Neural cell (in vitro differentiated cells): ENCODE results near the gene VSTM4. TPM values are rescaled to one million over a fixed set of nuclear protein-coding genes. Genes with fewer than 3 reads are reported as not detected.

Source experiments
- H2AFZ ChIP-seq: fragments of 200-600, 300-800 bp; sonication (generic), shearing (Covaris generic); 2 replicates; pipeline ENCODE4 v1.6.0; 2014; ENCODE audit warnings: low read depth, mild to moderate bottlenecking, antibody characterized with exemption, low read length, moderate library complexity
- H3F3A ChIP-seq: fragments of 200-600 bp; shearing (Covaris generic); 2 replicates; pipeline ENCODE4 v1.6.1; 2016; ENCODE audit warnings: mild to moderate bottlenecking, moderate library complexity, mixed read lengths, antibody characterized with exemption, low read length; ENCODE audit not compliant: insufficient read depth, poor library complexity, severe bottlenecking
- H3K27ac ChIP-seq: fragments of 200-600, 300-800 bp; sonication (generic), shearing (Covaris generic); 2 replicates; pipeline ENCODE4 v1.5.1; 2014; ENCODE audit warnings: mild to moderate bottlenecking, low read length, moderate library complexity
- H3K27me3 ChIP-seq: fragments of 300-800, 200-600 bp; sonication (generic), shearing (Covaris generic); 2 replicates; pipeline ENCODE4 v1.6.0; 2014; ENCODE audit warnings: mild to moderate bottlenecking, low read depth, low read length, moderate library complexity; ENCODE audit not compliant: insufficient read depth
- H3K36me3 ChIP-seq: fragments of 300-800, 200-600 bp; sonication (generic), shearing (Covaris generic); 2 replicates; pipeline ENCODE4 v1.5.1; 2014; ENCODE audit warnings: mild to moderate bottlenecking, antibody characterized with exemption, low read length, moderate library complexity; ENCODE audit not compliant: insufficient read depth
- H3K4me2 ChIP-seq: fragments of 300-800, 200-600 bp; sonication (generic), shearing (Covaris generic); 2 replicates; pipeline ENCODE4 v1.6.0; 2014; ENCODE audit warnings: mild to moderate bottlenecking, low read length
- H3K4me3 ChIP-seq: fragments of 300-800, 200-600 bp; sonication (generic), shearing (Covaris generic); 2 replicates; pipeline ENCODE4 v1.5.1; 2014; ENCODE audit warnings: mild to moderate bottlenecking, low read length, moderate library complexity
- H3K79me2 ChIP-seq: fragments of 200-600 bp; shearing (Covaris generic); replicated peaks from 2 replicates; pipeline ENCODE4 v1.6.0; 2014; ENCODE audit warnings: mild to moderate bottlenecking, low read length, moderate library complexity; ENCODE audit not compliant: insufficient read depth
- H3K9ac ChIP-seq: fragments of 300-800, 200-600 bp; sonication (generic), shearing (Covaris generic); 2 replicates; pipeline ENCODE4 v1.6.1; 2016; ENCODE audit warnings: mild to moderate bottlenecking, low read length, mixed read lengths
- H3K9me2 ChIP-seq: fragments of 200-600 bp; shearing (Covaris generic); 2 replicates; pipeline ENCODE4 v1.6.1; 2016; ENCODE audit warnings: mild to moderate bottlenecking, low read length, mixed read lengths; ENCODE audit not compliant: insufficient read depth
- H3K9me3 ChIP-seq: fragments of 200-600, 300-800 bp; sonication (generic), shearing (Covaris generic); 2 replicates; pipeline ENCODE4 v1.6.1; 2016; ENCODE audit warnings: mild to moderate bottlenecking, mixed run types, low read length, moderate library complexity, mixed read lengths
- H4K20me1 ChIP-seq: fragments of 200-600 bp; shearing (Covaris generic); 2 replicates; pipeline ENCODE4 v1.6.1; 2016; ENCODE audit warnings: mild to moderate bottlenecking, mixed run types; ENCODE audit not compliant: insufficient read depth
- CTCF ChIP-seq: fragments of 450-650 bp; IDR thresholded peaks from 2 replicates; pipeline ENCODE4 v1.5.1; 2014; ENCODE audit warnings: antibody characterized with exemption, mild to moderate bottlenecking, moderate library complexity; ENCODE audit not compliant: poor library complexity, severe bottlenecking
- EP300 ChIP-seq: fragments of 450-650 bp; conservative IDR thresholded peaks from 2 replicates; pipeline ENCODE4 v1.6.1; 2014; ENCODE audit warnings: antibody characterized with exemption, mild to moderate bottlenecking, moderate library complexity; ENCODE audit not compliant: poor library complexity, severe bottlenecking
- EZH2 ChIP-seq: fragments of 200-600, 300-800 bp; shearing (Covaris generic), sonication (generic); IDR thresholded peaks from 2 replicates; pipeline ENCODE4 v1.6.1; 2014; ENCODE audit warnings: antibody characterized with exemption, low read length, borderline replicate concordance, mild to moderate bottlenecking; ENCODE audit not compliant: insufficient read depth, poor library complexity, severe bottlenecking
- MXI1 ChIP-seq: fragments of 450-650 bp; conservative IDR thresholded peaks from 2 replicates; pipeline ENCODE4 v1.6.1; 2014; ENCODE audit warnings: antibody characterized with exemption, mild to moderate bottlenecking; ENCODE audit not compliant: poor library complexity, severe bottlenecking
- POLR2AphosphoS5 ChIP-seq: IDR thresholded peaks from 2 replicates; pipeline ENCODE4 v1.6.1; 2012
- RAD21 ChIP-seq: fragments of 450-650 bp; conservative IDR thresholded peaks from 2 replicates; pipeline ENCODE4 v1.6.1; 2014; ENCODE audit warnings: antibody characterized with exemption, mild to moderate bottlenecking, moderate library complexity
- REST ChIP-seq: IDR thresholded peaks from 2 replicates; pipeline ENCODE4 v1.6.1; 2012; ENCODE audit warnings: borderline replicate concordance
- SMC3 ChIP-seq: fragments of 450-650 bp; conservative IDR thresholded peaks from 2 replicates; pipeline ENCODE4 v1.6.1; 2014; ENCODE audit warnings: antibody characterized with exemption, mild to moderate bottlenecking, moderate library complexity; ENCODE audit not compliant: poor library complexity
- TAF1 ChIP-seq: IDR thresholded peaks from 2 replicates; pipeline ENCODE4 v1.6.1; 2012; ENCODE audit warnings: low read depth
- polyA plus RNA-seq: library from polyadenylated mRNA; depleted of rRNA; stranded (reverse); fragments of >200 nt; gene quantifications from 2 replicates; pipeline ENCODE4 v1.2.3, GENCODE V29; 2014

VSTM4 gene
- polyA plus RNA-seq, 1 donor from 2014 or later, result 0.52 TPM

- Histone ChIP-seq H3K4me3 (no peak overlapping the region), H3K79me2 (no peaks in the 10 kb centered on the region), H2AFZ (no peak overlapping the region), H3K36me3 (no peaks in the 10 kb centered on the region), H3K9me3 (no peaks in the 10 kb centered on the region), H3K27ac (no peak overlapping the region), H3K9ac (no peak overlapping the region), H3K9me2 (no peaks in the 10 kb centered on the region), H3F3A (no peaks in the 10 kb centered on the region), H4K20me1 (no peaks in the 10 kb centered on the region), H3K4me2 (no peak overlapping the region), H3K27me3 (no peaks in the 10 kb centered on the region)
- TF ChIP-seq CTCF (no peak), REST (no peak), TAF1 (no peak), EP300 (no peak), POLR2AphosphoS5 (no peak), MXI1 (no peak), RAD21 (no peak), SMC3 (no peak), EZH2 (no peak)
Measured at GRCh38 chr10:49023752-49024151, 91.6 kb downstream of the VSTM4 start.

GRCh38 chr10:49023071-49023470 lies 92.3 kb downstream of the VSTM4 start:
- Histone ChIP-seq H4K20me1 (no peaks in the 10 kb centered on the region), H3K36me3 (no peaks in the 10 kb centered on the region), H3K4me2 (no peak overlapping the region), H3F3A (no peaks in the 10 kb centered on the region), H3K79me2 (no peaks in the 10 kb centered on the region), H3K27me3 (no peaks in the 10 kb centered on the region), H3K9me3 (no peaks in the 10 kb centered on the region), H3K9ac (no peak overlapping the region), H3K4me3 (no peak overlapping the region), H3K9me2 (no peaks in the 10 kb centered on the region), H3K27ac (no peak overlapping the region), H2AFZ (no peak overlapping the region)
- TF ChIP-seq CTCF (no peak), TAF1 (no peak), MXI1 (no peak), REST (no peak), SMC3 (no peak), EZH2 (no peak), EP300 (no peak), RAD21 (no peak), POLR2AphosphoS5 (no peak)
